Thyroid gland (tissue), 4 donors: Measurements from ENCODE around the gene F8.

Experiments
- CTCF ChIP-seq, 6 experiments: fragments of 200-600 bp in 3 of 6; fragments of 450-650 bp in 3 of 6; sonication (generic) in 3 of 6; IDR thresholded peaks; one replicate each; pipeline ENCODE4 v1.5.1; 2016 to 2019; ENCODE audit warnings: antibody characterized with exemption in 6 of 6, mild to moderate bottlenecking in 2 of 6, inconsistent platforms in 1 of 6, moderate library complexity in 1 of 6
- POLR2A ChIP-seq, 2 donors: fragments of 450-650 bp; IDR thresholded peaks; one replicate each; pipeline ENCODE4 v1.6.1; 2017; ENCODE audit warnings: antibody characterized with exemption in 2 of 2, mild to moderate bottlenecking in 2 of 2, moderate library complexity in 1 of 2

DNA sequence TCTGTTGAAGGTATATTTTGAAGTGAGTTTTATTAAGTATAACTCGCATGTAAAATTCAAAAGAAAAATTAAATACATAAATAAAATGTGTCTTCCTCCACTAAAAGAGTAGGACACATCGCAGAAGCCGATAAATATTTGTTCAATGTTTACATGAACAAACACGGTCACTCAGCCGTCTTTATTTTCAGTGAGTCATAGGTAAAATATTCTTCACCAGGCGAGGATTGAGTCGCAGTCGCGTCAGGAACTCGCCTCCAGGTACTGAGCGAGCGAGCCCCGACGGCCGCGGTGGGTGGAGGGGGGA, 3.9 kb upstream of the F8 start:
- TF ChIP-seq CTCF (IDR thresholded peaks at IDR 0.05) (no peak), POLR2A (IDR thresholded peaks at IDR 0.05) (no peak)
